ENCODE measurements around the gene DCAF12.

- TF ChIP-seq EZH2 (IDR thresholded peaks at IDR 0.05; ENCODE audit: borderline replicate concordance, low read length) = no peak
- TF ChIP-seq, protein P1, sequence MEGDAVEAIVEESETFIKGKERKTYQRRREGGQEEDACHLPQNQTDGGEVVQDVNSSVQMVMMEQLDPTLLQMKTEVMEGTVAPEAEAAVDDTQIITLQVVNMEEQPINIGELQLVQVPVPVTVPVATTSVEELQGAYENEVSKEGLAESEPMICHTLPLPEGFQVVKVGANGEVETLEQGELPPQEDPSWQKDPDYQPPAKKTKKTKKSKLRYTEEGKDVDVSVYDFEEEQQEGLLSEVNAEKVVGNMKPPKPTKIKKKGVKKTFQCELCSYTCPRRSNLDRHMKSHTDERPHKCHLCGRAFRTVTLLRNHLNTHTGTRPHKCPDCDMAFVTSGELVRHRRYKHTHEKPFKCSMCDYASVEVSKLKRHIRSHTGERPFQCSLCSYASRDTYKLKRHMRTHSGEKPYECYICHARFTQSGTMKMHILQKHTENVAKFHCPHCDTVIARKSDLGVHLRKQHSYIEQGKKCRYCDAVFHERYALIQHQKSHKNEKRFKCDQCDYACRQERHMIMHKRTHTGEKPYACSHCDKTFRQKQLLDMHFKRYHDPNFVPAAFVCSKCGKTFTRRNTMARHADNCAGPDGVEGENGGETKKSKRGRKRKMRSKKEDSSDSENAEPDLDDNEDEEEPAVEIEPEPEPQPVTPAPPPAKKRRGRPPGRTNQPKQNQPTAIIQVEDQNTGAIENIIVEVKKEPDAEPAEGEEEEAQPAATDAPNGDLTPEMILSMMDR (conservative IDR thresholded peaks at IDR 0.05 in 1 of 2, IDR thresholded peaks at IDR 0.05 in 1 of 2; ENCODE audit: extremely low read depth in 1 of 2, insufficient read depth in 1 of 2, low read depth in 1 of 2, low read length in 2 of 2) = no peak
Measured at GRCh38 chr9:34093578-34093977, 32.9 kb downstream of the DCAF12 start.
